GM10248 (cell line): ENCODE measurements around the gene ARHGEF12.

Experiments used
- CTCF ChIA-PET: fragments of 300-600 bp; sonication (Branson Sonifier 250); formaldehyde crosslinking; extraction: SDS; loops from one replicate; lab custom pipeline; 2021; ENCODE audit warnings: antibody characterized with exemption; lab: Yijun Ruan, JAX
- POLR2A ChIA-PET: fragments of 350-650 bp; sonication (Branson Sonifier 250); formaldehyde crosslinking; extraction: SDS; loops from one replicate; lab custom pipeline; 2020; ENCODE audit warnings: antibody characterized with exemption; lab: Yijun Ruan, JAX
- DNase-seq: peaks from one replicate; pipeline ENCODE4 v3.0.0; 2012; ENCODE audit errors: extremely low spot score
- CTCF ChIP-seq: IDR thresholded peaks from 2 replicates; pipeline ENCODE4 v1.5.1; 2012; ENCODE audit warnings: mild to moderate bottlenecking, low read depth; ENCODE audit errors: extremely low read depth, missing control alignments, control extremely low read depth

The ARHGEF12 gene

GRCh38 chr11:120385655-120386054, 49.4 kb downstream of the ARHGEF12 start:
- no peak for TF ChIP-seq CTCF
- POLR2A ChIA-PET: no interaction called here
- CTCF ChIA-PET: interaction anchor here (0.7 to 2.2 kb wide), 5 partner anchors 13 to 50 kb away, joined by 3 to 6 read pairs (median 3); no protein-coding TSS in a partner anchor
- no peak for DNase-seq

GRCh38 chr11:120386318-120386717, 50.1 kb downstream of the ARHGEF12 start:
- CTCF ChIA-PET: interaction anchor here (1.1 to 2.2 kb wide), 3 partner anchors 14 to 51 kb away, joined by 3 to 6 read pairs (median 3); no protein-coding TSS in a partner anchor
- no peak for DNase-seq
- no peak for TF ChIP-seq CTCF
- POLR2A ChIA-PET: no interaction called here

- CTCF ChIA-PET: interaction anchor here (1.1 to 2.2 kb wide), 2 partner anchors 15 to 37 kb away, joined by 3 to 6 read pairs; no protein-coding TSS in a partner anchor
- DNase-seq: no peak
- POLR2A ChIA-PET: no interaction called here
- TF ChIP-seq CTCF: no peak
Measured at GRCh38 chr11:120386774-120387371, 50.7 kb downstream of the ARHGEF12 start.

GRCh38 chr11:120388261-120388660, 52.0 kb downstream of the ARHGEF12 start:
- DNase-seq: no peak
- no peak for TF ChIP-seq CTCF
- CTCF ChIA-PET: no interaction called here
- POLR2A ChIA-PET: no interaction called here

GRCh38 chr11:120389693-120390584, 53.7 kb downstream of the ARHGEF12 start:
- POLR2A ChIA-PET: no interaction called here
- CTCF ChIA-PET: interaction anchor here (1.3 to 2.1 kb wide), 7 partner anchors 11 to 55 kb away, joined by 3 to 7 read pairs (median 5); no protein-coding TSS in a partner anchor
- no peak for TF ChIP-seq CTCF
- DNase-seq: no peak

- DNase-seq: no peak
- no peak for TF ChIP-seq CTCF
- ChIA-PET POLR2A (no interaction called here), CTCF (interaction anchor here (1.3 to 2.1 kb wide), 7 partner anchors 10 to 55 kb away, joined by 3 to 7 read pairs (median 5); no protein-coding TSS in a partner anchor)
Measured at GRCh38 chr11:120390585-120390922, 54.3 kb downstream of the ARHGEF12 start.
